Parathyroid adenoma (tissue), 2 donors: Measurements from ENCODE around the gene METTL22.

ENCODE experiments used
- H2AFZ ChIP-seq: fragments of 300-600 bp; sonication (generic); one replicate; pipeline ENCODE4 v1.7.0; 2017; ENCODE audit warnings: antibody characterized with exemption, mild to moderate bottlenecking
- H3K27ac ChIP-seq: fragments of 300-600 bp; sonication (generic); one replicate; pipeline ENCODE4 v1.7.0; 2017
- H3K27me3 ChIP-seq: fragments of 300-600 bp; sonication (generic); one replicate; pipeline ENCODE4 v1.7.0; 2017; ENCODE audit warnings: low read length; ENCODE audit not compliant: control insufficient read depth, insufficient read depth
- H3K36me3 ChIP-seq: fragments of 300-600 bp; sonication (generic); one replicate; pipeline ENCODE4 v1.7.0; 2017; ENCODE audit warnings: low read length; ENCODE audit not compliant: control insufficient read depth, insufficient read depth
- H3K4me1 ChIP-seq: fragments of 300-600 bp; sonication (generic); one replicate; pipeline ENCODE4 v1.7.0; 2017; ENCODE audit warnings: control low read depth
- H3K4me2 ChIP-seq: fragments of 300-600 bp; sonication (generic); one replicate; pipeline ENCODE4 v1.7.0; 2017; ENCODE audit warnings: low read length
- H3K4me3 ChIP-seq: fragments of 300-600 bp; sonication (generic); one replicate; pipeline ENCODE4 v1.7.0; 2017; ENCODE audit warnings: low read depth, low read length
- H3K79me2 ChIP-seq: fragments of 300-600 bp; sonication (generic); one replicate; pipeline ENCODE4 v1.7.0; 2017; ENCODE audit warnings: control low read depth
- H3K9ac ChIP-seq: fragments of 300-600 bp; sonication (generic); one replicate; pipeline ENCODE4 v1.7.0; 2017; ENCODE audit warnings: mild to moderate bottlenecking
- H3K9me3 ChIP-seq: fragments of 300-600 bp; sonication (generic); one replicate; pipeline ENCODE4 v1.7.0; 2017; ENCODE audit warnings: low read length; ENCODE audit not compliant: control insufficient read depth
- CTCF ChIP-seq: fragments of 300-600 bp; sonication (generic); IDR thresholded peaks from one replicate; pipeline ENCODE4 v1.7.0; 2017; ENCODE audit warnings: antibody characterized with exemption, mild to moderate bottlenecking
- donor health status: primary hyperparathyroidism.

Gene METTL22

GRCh38 chr16:8673611-8674412 lies 52.3 kb downstream of the METTL22 start:
- TF ChIP-seq CTCF: no peak
- no peak overlapping the region for H3K27ac ChIP-seq

GRCh38 chr16:8674413-8675022 lies 53.0 kb downstream of the METTL22 start, which contains the start of gene ABAT:
TSS of gene ABAT (plus strand) at chr16:8674617. CDS start at chr16:8735740, 61,123 bp downstream.
- no peak within 1 kb of the TSS for H3K27ac ChIP-seq

More at GRCh38 chr16:8673611-8674412, 52.3 kb downstream of the METTL22 start:
- H3K4me3 ChIP-seq: peak overlapping the region; percentile 52
- no peaks in the 10 kb centered on the region for H3K36me3 ChIP-seq
- no peaks in the 10 kb centered on the region for H3K4me1 ChIP-seq
- H2AFZ ChIP-seq: peak overlapping the region; percentile 77
- H3K79me2 ChIP-seq: no peaks in the 10 kb centered on the region
- no peaks in the 10 kb centered on the region for H3K27me3 ChIP-seq
- H3K9me3 ChIP-seq: no peaks in the 10 kb centered on the region
- peak overlapping the region; percentile 94 for H3K4me2 ChIP-seq
- no peak overlapping the region for H3K9ac ChIP-seq

GRCh38 chr16:8675183-8676159 lies 54.0 kb downstream of the METTL22 start:
- no peak for TF ChIP-seq CTCF
- H3K9ac ChIP-seq: no peak overlapping the region
- no peaks in the 10 kb centered on the region for H3K36me3 ChIP-seq
- no peaks in the 10 kb centered on the region for H3K4me1 ChIP-seq
- no peak overlapping the region for H3K4me2 ChIP-seq
- H3K9me3 ChIP-seq: no peaks in the 10 kb centered on the region
- H3K79me2 ChIP-seq: no peaks in the 10 kb centered on the region
- no peak overlapping the region for H3K4me3 ChIP-seq
- H3K27me3 ChIP-seq: no peaks in the 10 kb centered on the region
- no peak overlapping the region for H3K27ac ChIP-seq
- no peak overlapping the region for H2AFZ ChIP-seq

More at GRCh38 chr16:8674413-8675022, 53.0 kb downstream of the METTL22 start, which contains the start of gene ABAT:
- H3K4me2 ChIP-seq: peak within 1 kb of the TSS; percentile 94
- TF ChIP-seq CTCF: peak; percentile 6
- no peaks in the 10 kb centered on the region for H3K79me2 ChIP-seq
- no peaks in the 10 kb centered on the region for H3K9me3 ChIP-seq
- H3K9ac ChIP-seq: no peak within 1 kb of the TSS
- no peaks in the 10 kb centered on the region for H3K36me3 ChIP-seq
- no peaks in the 10 kb centered on the region for H3K4me1 ChIP-seq
- peak within 1 kb of the TSS; percentile 52 for H3K4me3 ChIP-seq
- H2AFZ ChIP-seq: peak within 1 kb of the TSS; percentile 77
- H3K27me3 ChIP-seq: no peaks in the 10 kb centered on the region

GRCh38 chr16:8676160-8676547 lies 54.7 kb downstream of the METTL22 start:
- no peak overlapping the region for H3K27ac ChIP-seq
- H3K9ac ChIP-seq: no peak overlapping the region
- TF ChIP-seq CTCF: no peak

More at GRCh38 chr16:8676160-8676547, 54.7 kb downstream of the METTL22 start:
- H3K9me3 ChIP-seq: no peaks in the 10 kb centered on the region
- H3K36me3 ChIP-seq: no peaks in the 10 kb centered on the region
- H3K4me2 ChIP-seq: no peak overlapping the region
- no peaks in the 10 kb centered on the region for H3K79me2 ChIP-seq
- no peaks in the 10 kb centered on the region for H3K4me1 ChIP-seq
- H3K27me3 ChIP-seq: no peaks in the 10 kb centered on the region
- no peak overlapping the region for H2AFZ ChIP-seq
- no peak overlapping the region for H3K4me3 ChIP-seq
